HUDEP-2 (cell line): Measurements from ENCODE around the gene MSRB3.

ENCODE experiments used
- DNase-seq, 76 experiments: peaks; one replicate each; lab custom pipeline; 2025; ENCODE audit not compliant: unreplicated experiment in 76 of 76; lab: John Stamatoyannopoulos, UW

The MSRB3 gene

GRCh38 chr12:65278576-65279368 is at the start of gene MSRB3:
MSRB3 (plus strand) TSS chr12:65278683; CDS start chr12:65308580, 29,897 bp downstream.
- DNase-seq, result peak in 3 of 76 experiments; percentile 2 to 8 (median 3)

DNA sequence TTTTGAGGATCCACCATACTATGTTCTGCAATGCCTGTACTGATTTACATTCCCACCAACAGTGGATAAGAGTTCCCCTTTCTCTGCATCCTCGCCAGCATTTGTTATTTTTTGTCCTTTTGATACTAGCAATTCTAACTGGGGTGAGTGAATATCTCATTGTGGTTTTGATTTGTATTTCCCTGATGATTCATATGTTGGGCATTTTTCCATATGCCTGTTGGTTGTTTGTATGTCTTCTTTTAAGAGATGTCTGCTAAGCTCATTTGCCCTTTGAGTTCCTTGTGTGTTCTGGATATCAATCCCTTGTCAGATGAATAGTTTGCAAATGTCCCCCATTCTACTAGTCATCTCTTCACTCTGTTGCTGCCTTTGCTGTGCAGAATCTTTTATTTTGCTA is 49.0 kb upstream of the MSRB3 start:
- peak in 2 of 76 experiments; percentile 1 to 27 for DNase-seq

DNA sequence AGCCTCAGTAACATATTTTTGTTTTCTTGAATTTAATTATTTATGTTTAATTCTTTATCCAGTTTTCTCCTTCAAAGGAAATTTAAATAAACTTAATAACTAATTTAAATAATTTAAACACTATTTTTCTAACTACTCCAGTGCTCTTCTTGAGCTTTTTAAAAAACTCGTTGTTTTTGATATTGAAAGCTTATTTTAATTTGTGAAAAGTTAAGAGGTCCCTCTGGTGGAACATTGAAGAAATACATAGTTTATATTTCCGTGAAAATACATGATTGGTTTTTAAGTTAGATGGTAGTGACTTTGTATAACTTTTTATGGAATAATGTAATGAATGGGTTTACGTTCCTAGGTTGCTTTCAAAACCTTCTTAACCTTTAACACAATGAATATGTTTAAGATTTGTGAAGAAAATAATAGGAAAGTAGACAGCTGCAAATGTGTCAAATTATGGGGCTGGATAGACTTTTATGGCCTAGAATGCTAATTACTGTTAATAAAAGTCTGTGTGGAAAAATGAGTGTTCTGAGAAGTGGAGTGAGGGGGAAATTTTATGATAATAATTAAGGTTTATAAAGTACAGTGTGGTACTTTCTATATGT is 45.9 kb upstream of the MSRB3 start:
- DNase-seq, result peak in 5 of 76 experiments; percentile 1 to 36 (median 6)

GRCh38 chr12:65237153-65237552 is 41.3 kb upstream of the MSRB3 start:
- DNase-seq, result no peak

DNA sequence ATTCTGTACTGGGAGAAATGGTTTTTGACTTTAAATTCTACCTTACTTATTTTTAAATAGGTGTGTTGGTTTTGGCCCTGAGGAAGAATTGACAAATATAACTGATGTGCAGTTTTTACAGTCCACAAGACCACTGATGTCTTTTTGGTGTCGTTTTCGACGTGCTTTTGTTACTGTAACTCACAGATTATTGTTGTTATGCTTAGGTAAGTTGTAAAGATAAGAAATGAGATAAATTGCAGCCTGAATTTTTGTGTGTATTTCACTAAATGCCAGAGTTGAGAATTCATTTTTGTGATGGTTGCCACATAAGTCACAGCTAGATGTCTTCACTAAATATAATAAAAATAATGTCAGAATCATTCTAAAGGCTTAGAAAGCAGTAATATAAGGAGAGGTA is 39.9 kb upstream of the MSRB3 start:
- no peak for DNase-seq

- DNase-seq, result no peak
Measured at GRCh38 chr12:65248656-65249633, 29.5 kb upstream of the MSRB3 start.

DNA sequence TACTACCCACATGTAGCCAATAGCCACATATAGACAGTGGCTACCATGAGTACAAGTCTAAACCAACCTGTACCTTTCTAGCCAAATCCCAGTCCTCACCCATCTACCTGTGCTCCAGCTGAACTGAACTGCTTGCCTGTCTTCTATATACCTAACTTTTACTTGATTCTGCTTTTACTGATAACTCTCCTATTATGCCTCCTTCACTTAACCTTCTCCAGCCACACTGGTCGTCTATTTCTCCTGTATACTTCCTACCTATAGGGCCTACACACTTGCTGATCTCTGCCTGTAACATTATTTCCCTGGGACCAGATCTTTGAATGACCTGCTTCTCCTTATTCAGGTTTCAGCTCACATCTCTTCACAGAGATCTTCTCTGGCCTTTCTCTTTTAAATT is 26.0 kb upstream of the MSRB3 start:
- DNase-seq, result no peak

GRCh38 chr12:65257986-65258385 is 20.5 kb upstream of the MSRB3 start:
- DNase-seq, result no peak

GRCh38 chr12:65259501-65259900 is 19.0 kb upstream of the MSRB3 start:
- no peak for DNase-seq

DNA sequence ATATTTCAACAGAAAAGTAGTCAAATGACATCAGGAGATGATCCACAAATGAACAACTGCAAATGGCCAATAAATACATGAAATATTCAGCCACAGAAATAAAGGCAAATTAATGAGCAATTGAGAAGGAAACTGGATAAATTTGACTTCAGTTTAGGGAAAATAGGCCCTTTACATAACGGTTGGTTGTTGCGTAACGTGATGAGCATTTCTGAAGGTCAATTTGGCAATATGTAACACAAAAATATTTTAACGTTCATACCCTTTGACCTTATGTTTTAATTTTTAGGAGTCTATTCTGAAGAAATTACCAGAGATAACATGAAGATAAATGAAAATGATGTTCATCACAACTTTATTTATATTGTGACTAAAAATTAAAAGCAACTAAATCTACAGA is 14.7 kb upstream of the MSRB3 start:
- no peak for DNase-seq

DNA sequence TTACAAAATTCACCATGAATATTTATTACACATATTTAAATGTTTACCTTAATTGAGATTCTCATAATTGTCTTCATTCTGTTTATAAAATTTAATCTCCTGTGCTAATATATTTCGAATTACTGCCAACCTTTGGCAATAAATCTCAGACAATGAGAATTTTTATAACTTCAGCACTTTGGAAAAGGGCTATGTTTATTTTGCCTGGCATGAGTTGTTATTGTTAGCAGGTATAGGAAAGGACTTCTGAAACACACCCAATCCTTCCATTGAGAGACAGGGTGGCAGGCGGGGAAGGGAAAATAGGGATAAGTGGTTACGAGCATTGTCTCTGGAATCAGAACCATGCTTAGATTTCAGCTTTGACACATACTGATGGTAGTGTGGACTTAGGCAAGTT is 12.1 kb upstream of the MSRB3 start:
- no peak for DNase-seq

DNA sequence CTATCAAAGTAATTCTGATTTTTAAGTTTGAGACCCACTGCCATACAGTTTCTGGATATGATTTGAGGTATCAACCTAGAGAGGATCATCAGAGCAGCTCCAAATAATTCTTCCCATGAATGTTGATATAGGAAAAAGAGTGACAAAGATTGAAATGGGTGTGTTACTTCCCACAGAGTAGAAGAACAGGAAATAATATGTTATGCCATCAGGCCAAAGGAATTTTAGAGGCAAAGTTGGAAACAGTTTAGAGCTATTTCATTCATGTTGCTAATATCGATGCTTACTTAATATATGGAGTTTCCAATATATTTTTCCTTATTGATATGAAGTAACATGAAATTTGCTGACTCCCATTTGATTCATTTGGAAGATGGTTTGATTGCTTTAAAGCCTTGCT is 8.9 kb upstream of the MSRB3 start:
- no peak for DNase-seq

GRCh38 chr12:65274602-65275272 is 3.7 kb upstream of the MSRB3 start:
- DNase-seq, result no peak

DNA sequence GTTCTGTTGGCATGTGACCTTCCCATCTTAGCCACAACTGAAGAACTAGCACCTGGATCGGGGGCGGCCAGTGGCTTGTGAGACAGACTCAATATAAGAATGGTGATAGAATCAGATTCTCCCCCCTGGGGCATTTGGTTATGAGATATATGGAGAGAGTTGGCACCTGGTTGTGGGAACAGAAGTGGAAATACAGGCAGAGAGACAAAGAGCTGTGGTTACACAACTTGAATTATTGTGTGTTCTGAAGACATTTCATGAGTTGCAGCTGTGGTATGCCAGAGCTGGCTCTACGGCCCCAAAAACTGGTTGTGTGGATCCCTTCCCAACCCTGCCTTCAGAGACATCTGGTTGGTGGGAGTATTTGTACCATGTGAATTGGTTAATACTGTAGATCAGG is 2.9 kb upstream of the MSRB3 start:
- DNase-seq, result no peak

DNA sequence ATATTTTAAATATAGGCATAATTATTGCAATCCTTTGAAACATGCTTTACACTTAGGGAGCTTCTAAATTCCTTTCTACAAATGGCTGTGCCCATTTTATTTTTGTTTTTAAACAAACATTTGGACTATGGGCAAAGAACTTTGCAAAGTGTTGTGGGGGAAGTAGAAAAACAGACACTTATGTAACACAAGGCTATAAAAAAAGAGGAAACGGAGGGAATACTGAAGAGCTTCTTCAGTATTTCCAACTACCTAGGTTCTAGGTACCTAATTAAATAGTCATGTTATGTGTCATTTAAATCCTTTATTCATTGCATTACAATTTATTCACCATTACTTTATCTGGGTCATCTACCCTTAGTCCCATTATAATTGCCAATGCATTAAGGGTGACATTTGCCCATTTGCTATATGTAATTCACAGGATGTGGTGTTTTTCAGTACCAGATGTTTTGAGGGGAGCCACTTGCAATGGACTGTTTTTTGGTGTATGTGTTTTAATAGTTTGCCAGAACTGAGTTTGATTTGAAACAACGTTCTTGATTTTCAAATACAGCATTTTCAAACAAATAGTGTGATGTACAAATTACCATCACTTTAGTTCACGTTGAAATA is 1.5 kb upstream of the MSRB3 start:
- no peak for DNase-seq

DNA sequence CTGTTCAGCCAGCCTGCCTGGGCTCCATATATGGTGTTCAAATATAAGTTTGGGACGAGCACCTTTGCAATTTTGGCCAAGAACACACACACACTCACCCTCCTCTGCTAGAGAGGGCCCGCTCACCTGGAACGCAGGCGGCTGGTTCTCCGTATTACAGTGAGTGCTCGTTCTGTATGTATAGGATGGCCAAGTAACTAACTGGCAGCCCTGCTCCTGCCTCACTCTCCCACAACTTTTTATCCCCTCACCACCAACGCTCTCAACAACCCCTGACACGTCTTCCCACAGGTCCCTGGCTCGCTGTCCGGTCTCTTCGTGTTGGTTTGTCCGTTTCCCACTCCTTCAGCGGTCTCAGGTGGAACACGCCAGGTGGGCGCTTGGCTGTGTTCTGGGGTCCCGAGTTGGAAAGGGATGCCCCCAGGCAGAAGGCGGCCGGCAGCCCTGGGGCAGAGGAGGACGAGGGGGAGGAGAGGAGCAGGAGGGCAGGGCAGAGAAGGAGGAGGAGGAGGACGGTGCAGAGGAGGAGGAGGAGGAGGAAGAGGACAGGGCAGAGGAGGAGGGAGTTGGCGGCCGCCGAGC is 398 bp upstream of the MSRB3 start:
- no peak for DNase-seq

- DNase-seq, result no peak
Measured at GRCh38 chr12:65279369-65280112, 1.1 kb downstream of the MSRB3 start.

GRCh38 chr12:65280306-65280705 is 1.8 kb downstream of the MSRB3 start:
- no peak for DNase-seq

- no peak for DNase-seq
Measured at GRCh38 chr12:65282840-65283239, 4.4 kb downstream of the MSRB3 start.
